Type B pancreatic cell (in vitro differentiated cells): ENCODE measurements around the gene FUT3. TPM values are rescaled to one million over a fixed set of nuclear protein-coding genes. Genes with fewer than 3 reads are reported as not detected.

ENCODE experiments used
- DNase-seq: peaks from one replicate; pipeline ENCODE4 v3.0.0; 2021; ENCODE audit warnings: mixed read lengths; ENCODE audit not compliant: unreplicated experiment; ENCODE audit errors: extremely low spot score
- H3K27ac Mint-ChIP-seq: 2 replicates; pipeline ENCODE4 v1.8.0; 2021; ENCODE audit warnings: mild to moderate bottlenecking, mixed read lengths
- H3K27me3 Mint-ChIP-seq: 2 replicates; pipeline ENCODE4 v1.8.0; 2021; ENCODE audit warnings: mixed read lengths
- H3K36me3 Mint-ChIP-seq: 2 replicates; pipeline ENCODE4 v1.8.0; 2021; ENCODE audit warnings: mixed read lengths
- H3K4me1 Mint-ChIP-seq: one replicate; pipeline ENCODE4 v1.8.0; 2021; ENCODE audit warnings: mixed read lengths; ENCODE audit not compliant: unreplicated experiment
- H3K4me3 Mint-ChIP-seq: 2 replicates; pipeline ENCODE4 v1.8.0; 2021; ENCODE audit warnings: mild to moderate bottlenecking, mixed read lengths
- H3K9me3 Mint-ChIP-seq: 2 replicates; pipeline ENCODE4 v1.8.0; 2021; ENCODE audit warnings: mixed read lengths
- CTCF ChIP-seq: fragments of 200-600 bp; sonication (generic); conservative IDR thresholded peaks from 2 replicates; pipeline ENCODE4 v1.5.0; 2021; ENCODE audit warnings: antibody characterized with exemption, mild to moderate bottlenecking
- total RNA-seq: library from RNA; stranded (reverse); gene quantifications from 2 replicates; pipeline ENCODE4 v1.2.1, GENCODE V29; 2021; ENCODE audit warnings: low replicate concordance

FUT3 gene
- total RNA-seq, 1 donor from 2014 or later: 6.6 TPM

- H3K9me3 Mint-ChIP-seq: no peaks in the 10 kb centered on the region
- peak overlapping the region; percentile 85 for H3K27ac Mint-ChIP-seq
- peak overlapping the region; percentile 90 for H3K4me3 Mint-ChIP-seq
- no peaks in the 10 kb centered on the region for H3K36me3 Mint-ChIP-seq
- no peak for DNase-seq
- no peaks in the 10 kb centered on the region for H3K4me1 Mint-ChIP-seq
- TF ChIP-seq CTCF: no peak
- H3K27me3 Mint-ChIP-seq: no peaks in the 10 kb centered on the region
Observed at GRCh38 chr19:5827342-5827890, 23.8 kb downstream of the FUT3 start.

- Mint-ChIP-seq H3K27ac (peak overlapping the region; percentile 85), H3K4me3 (peak overlapping the region; percentile 90), H3K9me3 (no peaks in the 10 kb centered on the region), H3K4me1 (no peaks in the 10 kb centered on the region), H3K27me3 (no peaks in the 10 kb centered on the region), H3K36me3 (no peaks in the 10 kb centered on the region)
- no peak for DNase-seq
- TF ChIP-seq CTCF: peak; percentile 23
Observed at GRCh38 chr19:5826531-5827341, 24.5 kb downstream of the FUT3 start.

- no peaks in the 10 kb centered on the region for H3K4me1 Mint-ChIP-seq
- no peak for TF ChIP-seq CTCF
- no peaks in the 10 kb centered on the region for H3K27me3 Mint-ChIP-seq
- H3K4me3 Mint-ChIP-seq: no peak overlapping the region
- H3K9me3 Mint-ChIP-seq: no peaks in the 10 kb centered on the region
- no peaks in the 10 kb centered on the region for H3K36me3 Mint-ChIP-seq
- DNase-seq: no peak
- no peak overlapping the region for H3K27ac Mint-ChIP-seq
Observed at GRCh38 chr19:5825178-5825577, 26.1 kb downstream of the FUT3 start.

GRCh38 chr19:5824751-5825150 is 26.5 kb downstream of the FUT3 start:
- TF ChIP-seq CTCF: no peak
- Mint-ChIP-seq H3K4me1 (no peaks in the 10 kb centered on the region), H3K9me3 (no peaks in the 10 kb centered on the region), H3K36me3 (no peaks in the 10 kb centered on the region), H3K27ac (no peak overlapping the region), H3K4me3 (no peak overlapping the region), H3K27me3 (no peaks in the 10 kb centered on the region)
- no peak for DNase-seq

GRCh38 chr19:5823579-5824281 is 27.5 kb downstream of the FUT3 start:
- Mint-ChIP-seq H3K9me3 (no peaks in the 10 kb centered on the region), H3K36me3 (no peaks in the 10 kb centered on the region), H3K27me3 (no peaks in the 10 kb centered on the region), H3K4me1 (no peaks in the 10 kb centered on the region), H3K4me3 (no peak overlapping the region), H3K27ac (no peak overlapping the region)
- TF ChIP-seq CTCF: peak; percentile 25
- no peak for DNase-seq
